ENCODE measurements around the gene OPRD1. TPM values are rescaled to one million over a fixed set of nuclear protein-coding genes. Genes with fewer than 3 reads are reported as not detected.
"Not testable (repeated sequence)": the region's sequence is repeated elsewhere in the genome, so short reads cannot be mapped to it uniquely, and the experiment has no call there.

Gene OPRD1
- total RNA-seq, 1 donor from 2014 or later: under 0.01 TPM

- DNase-seq (ENCODE audit: extremely low read depth, low read depth, low spot score): no peak
Observed at GRCh38 chr1:28800324-28800723, 11.6 kb upstream of the OPRD1 start.

GRCh38 chr1:28801461-28801860, 10.5 kb upstream of the OPRD1 start:
- no peak for DNase-seq (ENCODE audit: extremely low read depth, low read depth, low spot score)

- DNase-seq (ENCODE audit: extremely low read depth, low read depth, low spot score): no peak
Observed at GRCh38 chr1:28803051-28803450, 8.9 kb upstream of the OPRD1 start.

- DNase-seq (ENCODE audit: extremely low read depth, low read depth, low spot score): no peak
Observed at GRCh38 chr1:28803662-28804061, 8.3 kb upstream of the OPRD1 start.

GRCh38 chr1:28804071-28804470, 7.9 kb upstream of the OPRD1 start:
- no peak for DNase-seq (ENCODE audit: extremely low read depth, low read depth, low spot score)

- DNase-seq (ENCODE audit: extremely low read depth, low read depth, low spot score): no peak
Observed at GRCh38 chr1:28807046-28807445, 4.9 kb upstream of the OPRD1 start.

GRCh38 chr1:28807986-28808385, 4.0 kb upstream of the OPRD1 start:
- no peak for DNase-seq (ENCODE audit: extremely low read depth, low read depth, low spot score)

- DNase-seq (ENCODE audit: extremely low read depth, low read depth, low spot score): no peak
Observed at GRCh38 chr1:28811369-28811765, 603 bp upstream of the OPRD1 start.

- DNase-seq (ENCODE audit: extremely low read depth, low read depth, low spot score): no peak
Observed at GRCh38 chr1:28812669-28813468, 899 bp downstream of the OPRD1 start.

- DNase-seq (ENCODE audit: extremely low read depth, low read depth, low spot score): no peak
Observed at GRCh38 chr1:28813931-28814465, 2.0 kb downstream of the OPRD1 start.

- DNase-seq (ENCODE audit: extremely low read depth, low read depth, low spot score): no peak
Observed at GRCh38 chr1:28815533-28816185, 3.7 kb downstream of the OPRD1 start.

- no peak for DNase-seq (ENCODE audit: extremely low read depth, low read depth, low spot score)
Observed at GRCh38 chr1:28817133-28817532, 5.2 kb downstream of the OPRD1 start.

- no peak for DNase-seq (ENCODE audit: extremely low read depth, low read depth, low spot score)
Observed at GRCh38 chr1:28819020-28819419, 7.0 kb downstream of the OPRD1 start.

- no peak for DNase-seq (ENCODE audit: extremely low read depth, low read depth, low spot score)
Observed at GRCh38 chr1:28822799-28823198, 10.8 kb downstream of the OPRD1 start.

- not testable (repeated sequence) for DNase-seq (ENCODE audit: extremely low read depth, low read depth, low spot score)
Observed at GRCh38 chr1:28824061-28824460, 12.1 kb downstream of the OPRD1 start.

- DNase-seq (ENCODE audit: extremely low read depth, low read depth, low spot score): not testable (repeated sequence)
Observed at GRCh38 chr1:28828227-28828858, 16.4 kb downstream of the OPRD1 start.

- no peak for DNase-seq (ENCODE audit: extremely low read depth, low read depth, low spot score)
Observed at GRCh38 chr1:28830814-28831213, 18.8 kb downstream of the OPRD1 start.

GRCh38 chr1:28832966-28833365, 21.0 kb downstream of the OPRD1 start:
- no peak for DNase-seq (ENCODE audit: extremely low read depth, low read depth, low spot score)

GRCh38 chr1:28833381-28833780, 21.4 kb downstream of the OPRD1 start:
- no peak for DNase-seq (ENCODE audit: extremely low read depth, low read depth, low spot score)

GRCh38 chr1:28835237-28835650, 23.3 kb downstream of the OPRD1 start:
- DNase-seq (ENCODE audit: extremely low read depth, low read depth, low spot score): no peak

GRCh38 chr1:28836421-28836956, 24.5 kb downstream of the OPRD1 start:
- DNase-seq (ENCODE audit: extremely low read depth, low read depth, low spot score): no peak
